Vagina (tissue), 2 donors: ENCODE results near the gene NHSL2.

Source experiments
- POLR2A ChIP-seq, 2 donors: fragments of 450-650 bp; IDR thresholded peaks; one replicate each; pipeline ENCODE4 v1.6.1; 2017; ENCODE audit warnings: antibody characterized with exemption in 2 of 2, mild to moderate bottlenecking in 2 of 2, moderate library complexity in 2 of 2
- POLR2AphosphoS5 ChIP-seq, 2 donors: sonication (generic); formaldehyde crosslinking; IDR thresholded peaks; one replicate each; pipeline ENCODE4 v1.9.0; 2017; ENCODE audit warnings: antibody characterized with exemption in 2 of 2, mild to moderate bottlenecking in 2 of 2, low read depth in 1 of 2; ENCODE audit not compliant: insufficient read depth in 1 of 2
- TF ChIP-seq, protein P1 (sequence below), 3 experiments: fragments of 450-650 bp in 2 of 3; fragments of 200-600 bp in 1 of 3; sonication (generic) in 1 of 3; IDR thresholded peaks; one replicate each; pipeline ENCODE4 v1.5.1; 2017 to 2019; ENCODE audit warnings: antibody characterized with exemption in 3 of 3, mild to moderate bottlenecking in 2 of 3, moderate library complexity in 2 of 3

DNA sequence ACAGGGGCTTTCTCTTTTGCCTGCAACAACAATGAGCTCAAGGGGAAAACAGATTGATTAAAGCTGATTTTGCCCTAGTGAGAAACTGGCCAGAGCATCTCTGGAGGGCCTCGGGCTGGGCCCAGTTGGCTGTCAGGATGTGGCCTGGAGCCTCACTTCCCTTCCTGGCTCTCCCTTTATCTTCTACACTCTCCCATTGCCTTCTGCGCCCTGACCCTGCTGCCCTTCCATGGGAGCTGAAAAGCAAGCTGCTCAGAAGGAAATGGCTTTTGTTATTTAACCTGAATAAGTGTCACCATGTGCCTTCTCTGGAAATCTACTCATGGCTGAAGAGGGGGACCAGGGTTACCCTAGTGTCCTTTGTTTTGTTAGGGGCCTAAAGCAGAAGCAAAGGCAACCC, 43.8 kb downstream of the NHSL2 start:
- TF ChIP-seq POLR2A (IDR thresholded peaks at IDR 0.05) (no peak), POLR2AphosphoS5 (IDR thresholded peaks at IDR 0.05; ENCODE audit: insufficient read depth in 1 of 2, low read depth in 1 of 2) (no peak)
- TF ChIP-seq, protein P1, sequence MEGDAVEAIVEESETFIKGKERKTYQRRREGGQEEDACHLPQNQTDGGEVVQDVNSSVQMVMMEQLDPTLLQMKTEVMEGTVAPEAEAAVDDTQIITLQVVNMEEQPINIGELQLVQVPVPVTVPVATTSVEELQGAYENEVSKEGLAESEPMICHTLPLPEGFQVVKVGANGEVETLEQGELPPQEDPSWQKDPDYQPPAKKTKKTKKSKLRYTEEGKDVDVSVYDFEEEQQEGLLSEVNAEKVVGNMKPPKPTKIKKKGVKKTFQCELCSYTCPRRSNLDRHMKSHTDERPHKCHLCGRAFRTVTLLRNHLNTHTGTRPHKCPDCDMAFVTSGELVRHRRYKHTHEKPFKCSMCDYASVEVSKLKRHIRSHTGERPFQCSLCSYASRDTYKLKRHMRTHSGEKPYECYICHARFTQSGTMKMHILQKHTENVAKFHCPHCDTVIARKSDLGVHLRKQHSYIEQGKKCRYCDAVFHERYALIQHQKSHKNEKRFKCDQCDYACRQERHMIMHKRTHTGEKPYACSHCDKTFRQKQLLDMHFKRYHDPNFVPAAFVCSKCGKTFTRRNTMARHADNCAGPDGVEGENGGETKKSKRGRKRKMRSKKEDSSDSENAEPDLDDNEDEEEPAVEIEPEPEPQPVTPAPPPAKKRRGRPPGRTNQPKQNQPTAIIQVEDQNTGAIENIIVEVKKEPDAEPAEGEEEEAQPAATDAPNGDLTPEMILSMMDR (IDR thresholded peaks at IDR 0.05) = no peak
